ENCODE results near the gene HCFC1. TPM values are rescaled to one million over a fixed set of nuclear protein-coding genes. Genes with fewer than 3 reads are reported as not detected.

HCFC1 gene
- polyA plus RNA-seq, 3 donors: 47.2 to 58.4 (median 51.1) TPM

DNA sequence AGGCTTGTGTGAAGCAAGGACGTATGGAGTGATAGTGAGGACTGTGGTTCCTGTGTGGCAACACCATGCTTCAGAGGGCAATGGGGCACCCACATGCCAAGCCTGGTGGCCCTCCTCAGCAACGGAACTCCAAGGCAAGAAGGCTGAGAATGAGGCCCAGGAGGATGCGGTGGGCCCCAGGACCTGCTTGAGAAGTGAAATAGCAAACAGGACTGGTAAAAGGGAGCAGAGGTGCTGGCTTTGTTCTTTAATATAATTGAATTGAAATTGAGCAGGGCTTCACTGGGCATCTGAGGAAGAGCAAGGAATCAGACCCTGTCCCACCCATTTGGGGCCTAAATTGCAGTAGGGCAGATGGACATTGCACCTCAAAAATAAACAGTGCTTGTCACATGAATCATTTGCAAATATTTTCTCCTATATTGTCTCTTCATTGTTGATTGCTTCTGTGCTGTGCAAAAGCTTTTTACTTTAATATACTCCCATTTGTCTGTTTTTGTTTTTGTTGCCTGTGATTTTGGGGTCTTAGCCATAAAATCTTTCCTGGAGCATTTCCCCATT is 3.2 kb upstream of the HCFC1 start:
- no peak for DNase-seq

- DNase-seq: no peak
These were observed 2.5 kb upstream of the HCFC1 start for GRCh38 chrX:153974003-153974725.

- no peak for DNase-seq
These were observed 1.7 kb upstream of the HCFC1 start for GRCh38 chrX:153973127-153974002.

GRCh38 chrX:153972368-153973126 is 929 bp upstream of the HCFC1 start, which contains the start of gene TMEM187:
TMEM187 (plus strand) TSS chrX:153972754; CDS start chrX:153982063, 9,309 bp downstream.
- peak; percentile 86 for DNase-seq

DNA sequence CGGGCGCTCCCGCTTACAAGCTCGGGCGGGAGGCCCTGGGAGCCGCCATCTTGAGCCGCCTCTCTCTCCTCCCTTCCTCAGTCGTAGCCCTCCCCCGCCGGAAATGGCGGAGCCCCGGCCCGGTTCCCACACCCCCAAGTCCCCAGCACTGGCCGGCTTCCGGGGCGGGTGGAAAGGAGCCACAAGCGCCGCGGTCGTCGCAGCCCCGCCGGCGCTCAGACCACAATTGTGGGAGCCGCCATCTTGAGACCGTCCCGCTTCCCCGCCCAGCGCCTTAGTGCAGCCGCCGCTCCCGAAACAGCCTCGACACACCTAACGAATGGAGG is 531 bp downstream of the HCFC1 start:
- DNase-seq: peak; percentile 91

- peak; percentile 38 for DNase-seq
These were observed 1.1 kb downstream of the HCFC1 start for GRCh38 chrX:153970357-153971123.

GRCh38 chrX:153969904-153970356 is 1.7 kb downstream of the HCFC1 start:
- DNase-seq: no peak

- no peak for DNase-seq
These were observed 2.3 kb downstream of the HCFC1 start for GRCh38 chrX:153969125-153969903.

GRCh38 chrX:153968754-153969124 is 2.9 kb downstream of the HCFC1 start:
- DNase-seq: no peak

- no peak for DNase-seq
These were observed 3.4 kb downstream of the HCFC1 start for GRCh38 chrX:153968255-153968654.

- no peak for DNase-seq
These were observed 3.9 kb downstream of the HCFC1 start for GRCh38 chrX:153967536-153968224.

- DNase-seq: no peak
These were observed 4.6 kb downstream of the HCFC1 start for GRCh38 chrX:153966841-153967535.

DNA sequence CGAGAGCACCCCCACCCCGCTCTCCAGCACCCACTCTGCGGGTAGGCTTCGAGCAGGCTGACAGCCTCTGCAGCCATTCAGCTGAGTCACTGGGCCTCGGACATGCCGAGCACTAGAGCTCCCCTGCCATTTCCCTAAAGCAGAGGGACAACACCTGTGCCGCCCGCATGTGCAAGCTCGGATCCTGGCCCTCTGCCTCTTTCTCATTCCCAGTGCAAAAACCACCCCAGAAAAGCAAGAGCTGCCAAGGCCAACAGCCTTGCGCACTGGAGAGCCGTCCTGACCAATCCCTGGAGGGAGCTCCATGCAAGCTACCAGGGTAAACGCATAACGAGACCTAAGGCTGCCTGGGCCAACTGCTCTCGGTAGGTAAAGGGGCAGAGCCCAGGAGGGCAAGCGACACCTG is 5.3 kb downstream of the HCFC1 start:
- no peak for DNase-seq

GRCh38 chrX:153965406-153965805 is 6.2 kb downstream of the HCFC1 start:
- DNase-seq: no peak

DNA sequence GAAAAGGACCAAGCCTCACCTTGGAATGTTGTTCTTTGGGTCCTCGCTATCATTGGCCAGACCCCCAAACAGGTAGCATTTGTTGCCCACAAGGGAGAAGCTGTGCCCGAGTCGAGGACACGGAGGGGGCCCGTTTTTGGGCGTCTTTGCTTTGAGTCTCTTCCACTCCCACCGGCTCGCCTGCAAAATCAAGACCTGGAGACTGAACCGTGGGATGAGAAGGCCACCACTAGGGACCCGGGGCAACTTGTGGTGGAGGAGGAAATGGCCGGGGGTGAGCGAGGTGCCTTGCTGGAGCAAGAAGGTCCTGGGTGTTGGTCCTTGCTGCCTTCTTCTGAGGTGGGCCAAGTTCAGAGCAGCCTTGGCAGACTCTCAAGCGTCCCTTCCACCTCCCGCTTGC is 7.5 kb downstream of the HCFC1 start:
- no peak for DNase-seq

DNA sequence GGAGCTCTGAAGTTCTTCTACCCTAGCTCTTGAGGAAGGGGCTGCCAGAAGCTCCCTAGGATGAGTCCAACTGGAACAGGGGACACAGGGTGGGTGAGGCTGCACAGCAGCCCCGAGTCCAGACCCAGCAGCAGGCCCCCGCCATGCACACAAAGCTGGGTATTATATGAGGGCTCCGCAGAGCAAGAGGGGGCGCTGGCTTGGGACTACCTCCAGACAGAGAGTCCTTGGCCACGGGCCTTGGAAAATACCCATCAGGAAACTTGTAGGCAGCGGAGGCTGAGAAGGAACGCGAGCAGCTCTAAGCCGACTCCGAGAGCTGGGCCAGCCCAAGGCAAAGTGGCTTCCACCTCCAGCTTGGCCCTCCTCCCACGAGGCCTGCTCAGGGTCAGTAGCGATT is 8.1 kb downstream of the HCFC1 start:
- no peak for DNase-seq

DNA sequence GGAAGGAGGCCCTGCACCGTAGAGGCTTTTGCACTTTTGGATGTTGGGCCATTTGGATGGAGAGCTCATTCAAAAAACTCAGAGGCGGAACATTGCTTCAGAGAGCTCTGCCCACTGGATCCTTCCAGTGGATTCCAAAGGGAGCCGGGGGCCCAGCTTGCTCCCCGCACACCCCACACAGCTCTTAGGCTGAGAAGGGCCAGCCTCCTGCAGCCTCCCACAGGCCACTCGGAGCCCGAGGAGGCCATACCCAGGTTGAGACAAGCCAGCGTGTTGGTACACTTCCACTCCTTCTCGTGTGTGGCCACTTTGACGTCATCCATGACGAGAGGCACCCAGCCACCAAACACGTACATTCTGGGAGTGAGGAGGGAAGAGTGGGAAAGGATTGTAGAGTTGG is 10.3 kb downstream of the HCFC1 start:
- DNase-seq: no peak

- DNase-seq: no peak
These were observed 10.8 kb downstream of the HCFC1 start for GRCh38 chrX:153960786-153961185.

GRCh38 chrX:153960077-153960476 is 11.5 kb downstream of the HCFC1 start:
- DNase-seq: no peak

Measured in renal pelvis (tissue), 4 donors.